Activated CD4-positive, alpha-beta T cell treated with anti-CD3 and anti-CD28 coated beads, Interleukin-2, amount 10 ng/mL, durations not matched to agents 7 days and 5 days (primary cell): ENCODE data around the gene FKTN. TPM values are rescaled to one million over a fixed set of nuclear protein-coding genes. Genes with fewer than 3 reads are reported as not detected.

Source experiments
- CTCF ChIA-PET: fragments of 350-600 bp; sonication (Branson Sonifier 250); formaldehyde crosslinking; loops from one replicate; lab custom pipeline; 2021; ENCODE audit warnings: antibody characterized with exemption; lab: Charles Lee
- POLR2A ChIA-PET: fragments of 350-600 bp; sonication (Branson Sonifier 250); formaldehyde crosslinking; loops from one replicate; lab custom pipeline; 2021; ENCODE audit warnings: antibody characterized with exemption; lab: Charles Lee
- DNase-seq: peaks from one replicate; pipeline ENCODE4 v3.0.0-alpha.2; 2020
- H3K27ac Mint-ChIP-seq: one replicate; pipeline ENCODE4 v1.8.0; 2021; ENCODE audit warnings: mild to moderate bottlenecking, moderate library complexity, mixed read lengths
- H3K27me3 Mint-ChIP-seq: one replicate; pipeline ENCODE4 v1.8.0; 2021; ENCODE audit warnings: mixed read lengths
- H3K36me3 Mint-ChIP-seq: one replicate; pipeline ENCODE4 v1.8.0; 2021; ENCODE audit warnings: low read depth, mixed read lengths
- H3K4me1 Mint-ChIP-seq: one replicate; pipeline ENCODE4 v1.8.0; 2021; ENCODE audit warnings: mixed read lengths
- H3K4me3 Mint-ChIP-seq: one replicate; pipeline ENCODE4 v1.8.0; 2021; ENCODE audit warnings: mild to moderate bottlenecking, moderate library complexity, mixed read lengths
- H3K9me3 Mint-ChIP-seq: one replicate; pipeline ENCODE4 v1.8.0; 2021; ENCODE audit warnings: mixed read lengths
- total RNA-seq, 2 experiments: library from RNA; stranded (reverse); gene quantifications; one replicate each; pipeline ENCODE4 v1.2.3, GENCODE V29; 2021

Gene FKTN
- total RNA-seq, 2 experiments from 2014 or later = 11.3 to 12.8 TPM

GRCh38 chr9:105672711-105673234 lies 114.8 kb downstream of the FKTN start:
- CTCF ChIA-PET = no interaction called here

GRCh38 chr9:105673850-105674387 lies 116.0 kb downstream of the FKTN start:
- DNase-seq = no peak
- ChIA-PET POLR2A (no interaction called here), CTCF (no interaction called here)
- H3K36me3 Mint-ChIP-seq = no peaks in the 10 kb centered on the region
- no peak overlapping the region for H3K4me3 Mint-ChIP-seq
- H3K27ac Mint-ChIP-seq = no peak overlapping the region
- H3K27me3 Mint-ChIP-seq = no peaks in the 10 kb centered on the region
- H3K4me1 Mint-ChIP-seq = no peaks in the 10 kb centered on the region
- H3K9me3 Mint-ChIP-seq = no peaks in the 10 kb centered on the region

More at GRCh38 chr9:105672711-105673234, 114.8 kb downstream of the FKTN start:
- H3K4me3 Mint-ChIP-seq = no peak overlapping the region
- no peak for DNase-seq
- peaks cover 2% of the 10 kb centered on the region for H3K27me3 Mint-ChIP-seq
- H3K9me3 Mint-ChIP-seq = no peaks in the 10 kb centered on the region
- no peaks in the 10 kb centered on the region for H3K4me1 Mint-ChIP-seq
- H3K36me3 Mint-ChIP-seq = no peaks in the 10 kb centered on the region
- POLR2A ChIA-PET = no interaction called here
- H3K27ac Mint-ChIP-seq = no peak overlapping the region

- H3K4me3 Mint-ChIP-seq = no peak overlapping the region
- H3K9me3 Mint-ChIP-seq = no peaks in the 10 kb centered on the region
- no peaks in the 10 kb centered on the region for H3K36me3 Mint-ChIP-seq
- no peak for DNase-seq
- no peaks in the 10 kb centered on the region for H3K27me3 Mint-ChIP-seq
- H3K4me1 Mint-ChIP-seq = no peaks in the 10 kb centered on the region
- POLR2A ChIA-PET = no interaction called here
- H3K27ac Mint-ChIP-seq = no peak overlapping the region
- CTCF ChIA-PET = no interaction called here
Measured at GRCh38 chr9:105676351-105676923, 118.5 kb downstream of the FKTN start.

- H3K36me3 Mint-ChIP-seq = no peaks in the 10 kb centered on the region
- no peaks in the 10 kb centered on the region for H3K9me3 Mint-ChIP-seq
- ChIA-PET CTCF (interaction anchor here (1.1 kb wide), 1 partner anchor 11 kb away, joined by 3 read pairs; no protein-coding TSS in a partner anchor), POLR2A (no interaction called here)
- H3K4me3 Mint-ChIP-seq = no peak overlapping the region
- no peaks in the 10 kb centered on the region for H3K4me1 Mint-ChIP-seq
- no peaks in the 10 kb centered on the region for H3K27me3 Mint-ChIP-seq
- no peak for DNase-seq
- H3K27ac Mint-ChIP-seq = no peak overlapping the region
Measured at GRCh38 chr9:105678163-105678562, 120.2 kb downstream of the FKTN start.

DNA sequence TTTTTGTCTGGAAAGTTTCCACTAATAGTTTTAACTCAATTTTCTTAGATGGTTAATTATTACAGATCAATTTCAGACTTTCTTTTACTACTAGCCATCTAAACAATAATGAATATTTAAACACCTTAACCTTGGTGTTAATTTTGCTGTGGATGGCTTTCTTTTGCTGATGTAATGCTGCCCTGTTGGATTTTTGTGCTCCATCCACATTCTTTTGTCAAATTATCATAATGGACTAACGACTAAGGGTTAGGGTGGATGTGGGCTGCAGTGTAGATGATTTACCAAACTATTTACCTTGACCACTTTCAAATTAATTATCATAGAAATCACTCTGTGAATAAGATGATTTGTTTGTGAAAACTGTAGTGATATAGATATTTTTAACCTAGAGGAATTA lies 120.8 kb downstream of the FKTN start:
- DNase-seq = no peak
- no peaks in the 10 kb centered on the region for H3K9me3 Mint-ChIP-seq
- H3K4me3 Mint-ChIP-seq = no peak overlapping the region
- no peak overlapping the region for H3K27ac Mint-ChIP-seq
- H3K27me3 Mint-ChIP-seq = no peaks in the 10 kb centered on the region
- ChIA-PET POLR2A (no interaction called here), CTCF (interaction anchor here (0.5 kb wide), 1 partner anchor 1708 kb away, joined by 3 read pairs; no protein-coding TSS in a partner anchor)
- H3K4me1 Mint-ChIP-seq = no peaks in the 10 kb centered on the region
- H3K36me3 Mint-ChIP-seq = no peaks in the 10 kb centered on the region

GRCh38 chr9:105679257-105680022 lies 121.5 kb downstream of the FKTN start:
- H3K27ac Mint-ChIP-seq = no peak overlapping the region
- POLR2A ChIA-PET = no interaction called here
- no peak overlapping the region for H3K4me3 Mint-ChIP-seq
- H3K9me3 Mint-ChIP-seq = no peaks in the 10 kb centered on the region
- CTCF ChIA-PET = interaction anchor here (0.5 kb wide), 1 partner anchor 1709 kb away, joined by 3 read pairs; no protein-coding TSS in a partner anchor
- no peaks in the 10 kb centered on the region for H3K36me3 Mint-ChIP-seq
- no peaks in the 10 kb centered on the region for H3K4me1 Mint-ChIP-seq
- no peak for DNase-seq
- no peaks in the 10 kb centered on the region for H3K27me3 Mint-ChIP-seq

DNA sequence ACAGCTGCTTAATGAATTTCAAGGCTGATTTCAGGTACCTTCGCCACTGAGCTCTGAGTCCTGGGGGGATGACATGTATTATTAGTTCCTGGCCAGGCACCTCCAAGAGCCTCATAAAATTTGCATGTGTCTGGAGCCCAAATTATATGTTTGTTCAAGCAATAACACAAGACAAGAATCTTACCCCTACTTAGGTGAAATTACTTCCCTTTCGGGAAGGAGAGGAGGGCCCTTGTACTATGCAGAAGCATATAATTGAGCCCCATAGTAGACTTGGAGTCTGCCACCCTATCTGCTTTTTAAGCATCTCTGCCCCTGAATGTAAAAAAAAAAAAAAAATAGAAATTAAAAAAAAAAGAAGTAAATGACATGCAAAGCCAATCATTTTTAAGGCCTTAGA lies 123.4 kb downstream of the FKTN start:
- ChIA-PET POLR2A (no interaction called here), CTCF (interaction anchor here (0.6 kb wide), 2 partner anchors 11 to 12 kb away, joined by 4 to 6 read pairs; no protein-coding TSS in a partner anchor)

GRCh38 chr9:105681724-105682123 lies 123.8 kb downstream of the FKTN start:
- no peak overlapping the region for H3K4me3 Mint-ChIP-seq
- H3K9me3 Mint-ChIP-seq = no peaks in the 10 kb centered on the region
- H3K4me1 Mint-ChIP-seq = no peaks in the 10 kb centered on the region
- H3K27ac Mint-ChIP-seq = no peak overlapping the region
- no peak for DNase-seq
- no peaks in the 10 kb centered on the region for H3K36me3 Mint-ChIP-seq
- ChIA-PET CTCF (interaction anchor here (0.6 kb wide), 2 partner anchors 11 to 12 kb away, joined by 4 to 6 read pairs; no protein-coding TSS in a partner anchor), POLR2A (no interaction called here)
- no peaks in the 10 kb centered on the region for H3K27me3 Mint-ChIP-seq

More for the DNA sequence above, 123.4 kb downstream of the FKTN start:
- Mint-ChIP-seq H3K9me3 (no peaks in the 10 kb centered on the region), H3K4me3 (no peak overlapping the region), H3K4me1 (no peaks in the 10 kb centered on the region), H3K27me3 (no peaks in the 10 kb centered on the region), H3K36me3 (no peaks in the 10 kb centered on the region), H3K27ac (no peak overlapping the region)
- DNase-seq = no peak

GRCh38 chr9:105683688-105684275 lies 125.9 kb downstream of the FKTN start:
- no peak overlapping the region for H3K27ac Mint-ChIP-seq
- no peaks in the 10 kb centered on the region for H3K36me3 Mint-ChIP-seq
- CTCF ChIA-PET = interaction anchor here (0.7 to 1.2 kb wide), 2 partner anchors 10 to 1557 kb away, joined by 3 to 4 read pairs; partner anchors contain the start of gene TMEM38B

DNA sequence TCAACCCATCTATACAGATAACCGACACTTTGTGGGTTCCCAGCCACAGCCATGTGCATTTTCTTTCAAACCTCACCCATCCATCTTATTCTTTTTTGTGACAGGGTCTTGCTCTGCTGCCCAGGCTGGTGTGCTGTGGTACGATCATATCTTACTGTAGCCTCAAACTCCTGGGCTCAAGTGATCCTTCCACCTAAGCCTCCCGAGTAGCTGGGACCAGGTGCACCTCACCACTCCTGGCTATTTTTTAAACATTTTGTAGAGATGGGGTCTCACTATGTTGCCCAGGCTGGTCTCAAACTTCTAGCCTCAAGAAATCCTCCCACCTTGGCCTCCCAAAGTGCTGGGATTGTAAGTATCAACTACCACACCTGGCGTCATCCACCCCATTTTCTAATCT lies 129.0 kb downstream of the FKTN start:
- POLR2A ChIA-PET = no interaction called here
- CTCF ChIA-PET = no interaction called here

More at GRCh38 chr9:105683688-105684275, 125.9 kb downstream of the FKTN start:
- DNase-seq = no peak
- POLR2A ChIA-PET = no interaction called here
- peaks cover 8% of the 10 kb centered on the region for H3K27me3 Mint-ChIP-seq
- H3K4me3 Mint-ChIP-seq = no peak overlapping the region
- H3K4me1 Mint-ChIP-seq = no peaks in the 10 kb centered on the region
- H3K9me3 Mint-ChIP-seq = no peaks in the 10 kb centered on the region

More for the DNA sequence above, 129.0 kb downstream of the FKTN start:
- DNase-seq = no peak
- H3K4me1 Mint-ChIP-seq = no peaks in the 10 kb centered on the region
- H3K4me3 Mint-ChIP-seq = no peak overlapping the region
- H3K27me3 Mint-ChIP-seq = peaks cover 17% of the 10 kb centered on the region
- no peak overlapping the region for H3K27ac Mint-ChIP-seq
- H3K9me3 Mint-ChIP-seq = no peaks in the 10 kb centered on the region
- H3K36me3 Mint-ChIP-seq = no peaks in the 10 kb centered on the region
